ENCODE data around the gene NPR1. TPM values are rescaled to one million over a fixed set of nuclear protein-coding genes. Genes with fewer than 3 reads are reported as not detected.
A peak's percentile ranks its signal among the peaks of the same experiment; 100 is the strongest.

The NPR1 gene
- total RNA-seq, 1 experiment from 2014 or later = not detected

- Histone ChIP-seq H3K9me2 (replicated peaks; ENCODE audit: insufficient read depth, low read length) (no peaks in the 10 kb centered on the region), H3K27ac (ENCODE audit: low read length) (no peak overlapping the region), H3K4me2 (ENCODE audit: low read depth, low read length, poor library complexity, severe bottlenecking) (peak overlapping the region; percentile 98), H3K4me3 (ENCODE audit: low read length) (peak overlapping the region; percentile 96; the same call in 1 of the 2 replicates), H3K27me3 (ENCODE audit: low read length) (no peaks in the 10 kb centered on the region), H3K9ac (ENCODE audit: low read length) (0 out of 2 replicates have a peak overlapping the region, but pooled peaks have one; percentile 97), H3K9me3 (ENCODE audit: low read length) (no peaks in the 10 kb centered on the region), H2AFZ (ENCODE audit: low read length) (no peak overlapping the region), H3K79me2 (ENCODE audit: low read length) (peaks cover 61% of the 10 kb centered on the region), H3K36me3 (ENCODE audit: insufficient read depth, low read length) (no peaks in the 10 kb centered on the region), H3K4me1 (ENCODE audit: low read length) (peaks cover 30% of the 10 kb centered on the region), H4K20me1 (ENCODE audit: insufficient read depth, low read depth, low read length) (no peaks in the 10 kb centered on the region)
- no peak for DNase-seq
These were observed 52.0 kb downstream of the NPR1 start for GRCh38 chr1:153730468-153730988.

- Histone ChIP-seq H2AFZ (ENCODE audit: low read length) (no peak overlapping the region), H3K9ac (ENCODE audit: low read length) (no peak overlapping the region), H4K20me1 (ENCODE audit: insufficient read depth, low read depth, low read length) (no peaks in the 10 kb centered on the region), H3K36me3 (ENCODE audit: insufficient read depth, low read length) (peaks cover 7% of the 10 kb centered on the region; the same call in 1 of the 2 replicates), H3K4me3 (ENCODE audit: low read length) (no peak overlapping the region), H3K4me1 (ENCODE audit: low read length) (peaks cover 20% of the 10 kb centered on the region), H3K27ac (ENCODE audit: low read length) (no peak overlapping the region), H3K9me3 (ENCODE audit: low read length) (no peaks in the 10 kb centered on the region), H3K4me2 (ENCODE audit: low read depth, low read length, poor library complexity, severe bottlenecking) (no peak overlapping the region), H3K9me2 (replicated peaks; ENCODE audit: insufficient read depth, low read length) (no peaks in the 10 kb centered on the region), H3K79me2 (ENCODE audit: low read length) (peaks cover 61% of the 10 kb centered on the region), H3K27me3 (ENCODE audit: low read length) (no peaks in the 10 kb centered on the region)
- DNase-seq = no peak
These were observed 55.5 kb downstream of the NPR1 start for GRCh38 chr1:153733970-153734369.

GRCh38 chr1:153734396-153735089, 56.1 kb downstream of the NPR1 start:
- H4K20me1 ChIP-seq (ENCODE audit: insufficient read depth, low read depth, low read length) = no peaks in the 10 kb centered on the region
- peaks cover 7% of the 10 kb centered on the region; the same call in 1 of the 2 replicates for H3K36me3 ChIP-seq (ENCODE audit: insufficient read depth, low read length)
- peaks cover 15% of the 10 kb centered on the region for H3K4me1 ChIP-seq (ENCODE audit: low read length)
- no peak overlapping the region for H3K9ac ChIP-seq (ENCODE audit: low read length)
- no peaks in the 10 kb centered on the region for H3K9me3 ChIP-seq (ENCODE audit: low read length)
- H3K4me3 ChIP-seq (ENCODE audit: low read length) = no peak overlapping the region
- H3K27me3 ChIP-seq (ENCODE audit: low read length) = no peaks in the 10 kb centered on the region
- H3K4me2 ChIP-seq (ENCODE audit: low read depth, low read length, poor library complexity, severe bottlenecking) = no peak overlapping the region
- H3K27ac ChIP-seq (ENCODE audit: low read length) = no peak overlapping the region
- peaks cover 56% of the 10 kb centered on the region for H3K79me2 ChIP-seq (ENCODE audit: low read length)
- no peak for DNase-seq
- H3K9me2 ChIP-seq (replicated peaks; ENCODE audit: insufficient read depth, low read length) = no peaks in the 10 kb centered on the region
- H2AFZ ChIP-seq (ENCODE audit: low read length) = no peak overlapping the region

- peaks cover 50% of the 10 kb centered on the region for H3K79me2 ChIP-seq (ENCODE audit: low read length)
- H3K9ac ChIP-seq (ENCODE audit: low read length) = no peak overlapping the region
- no peak overlapping the region for H3K27ac ChIP-seq (ENCODE audit: low read length)
These were observed 56.6 kb downstream of the NPR1 start for GRCh38 chr1:153735090-153735420.

GRCh38 chr1:153741986-153742385, 63.5 kb downstream of the NPR1 start:
- H3K27ac ChIP-seq (ENCODE audit: low read length) = peak overlapping the region; percentile 77
- no peak overlapping the region for H3K4me3 ChIP-seq (ENCODE audit: low read length)
- H4K20me1 ChIP-seq (ENCODE audit: insufficient read depth, low read depth, low read length) = no peaks in the 10 kb centered on the region
- no peaks in the 10 kb centered on the region for H3K9me2 ChIP-seq (replicated peaks; ENCODE audit: insufficient read depth, low read length)
- no peaks in the 10 kb centered on the region for H3K27me3 ChIP-seq (ENCODE audit: low read length)
- H3K36me3 ChIP-seq (ENCODE audit: insufficient read depth, low read length) = peaks cover 47% of the 10 kb centered on the region
- H3K9ac ChIP-seq (ENCODE audit: low read length) = 0 out of 2 replicates have a peak overlapping the region, but pooled peaks have one; percentile 16
- no peak overlapping the region for H2AFZ ChIP-seq (ENCODE audit: low read length)
- H3K4me2 ChIP-seq (ENCODE audit: low read depth, low read length, poor library complexity, severe bottlenecking) = peak overlapping the region; percentile 45
- DNase-seq = no peak
- H3K4me1 ChIP-seq (ENCODE audit: low read length) = peaks cover 28% of the 10 kb centered on the region
- H3K9me3 ChIP-seq (ENCODE audit: low read length) = no peaks in the 10 kb centered on the region
- H3K79me2 ChIP-seq (ENCODE audit: low read length) = peaks cover 24% of the 10 kb centered on the region

More at GRCh38 chr1:153735090-153735420, 56.6 kb downstream of the NPR1 start:
- Histone ChIP-seq H3K36me3 (ENCODE audit: insufficient read depth, low read length) (peaks cover 7% of the 10 kb centered on the region; the same call in 1 of the 2 replicates), H3K9me2 (replicated peaks; ENCODE audit: insufficient read depth, low read length) (no peaks in the 10 kb centered on the region), H3K9me3 (ENCODE audit: low read length) (no peaks in the 10 kb centered on the region), H2AFZ (ENCODE audit: low read length) (no peak overlapping the region), H3K4me3 (ENCODE audit: low read length) (no peak overlapping the region), H3K4me1 (ENCODE audit: low read length) (peaks cover 10% of the 10 kb centered on the region), H4K20me1 (ENCODE audit: insufficient read depth, low read depth, low read length) (no peaks in the 10 kb centered on the region), H3K4me2 (ENCODE audit: low read depth, low read length, poor library complexity, severe bottlenecking) (no peak overlapping the region), H3K27me3 (ENCODE audit: low read length) (no peaks in the 10 kb centered on the region)
- no peak for DNase-seq

GRCh38 chr1:153742411-153743142, 64.1 kb downstream of the NPR1 start:
- peak; percentile 78 for DNase-seq
- Histone ChIP-seq H3K4me1 (ENCODE audit: low read length) (peaks cover 28% of the 10 kb centered on the region), H3K27me3 (ENCODE audit: low read length) (no peaks in the 10 kb centered on the region), H4K20me1 (ENCODE audit: insufficient read depth, low read depth, low read length) (no peaks in the 10 kb centered on the region), H3K9me2 (replicated peaks; ENCODE audit: insufficient read depth, low read length) (no peaks in the 10 kb centered on the region), H2AFZ (ENCODE audit: low read length) (no peak overlapping the region), H3K27ac (ENCODE audit: low read length) (peak overlapping the region; percentile 77), H3K79me2 (ENCODE audit: low read length) (peaks cover 22% of the 10 kb centered on the region), H3K4me3 (ENCODE audit: low read length) (no peak overlapping the region; the same call in 1 of the 2 replicates), H3K9ac (ENCODE audit: low read length) (peak overlapping the region; percentile 16), H3K9me3 (ENCODE audit: low read length) (no peaks in the 10 kb centered on the region), H3K36me3 (ENCODE audit: insufficient read depth, low read length) (peaks cover 52% of the 10 kb centered on the region), H3K4me2 (ENCODE audit: low read depth, low read length, poor library complexity, severe bottlenecking) (peak overlapping the region; percentile 45)

Small RNA genes lying within 50 kb of the gene (small RNA-seq; reads per million reads assigned to genes)
- not detected for gene MIR8083
- not detected for gene RF00019
- not detected for gene RN7SL372P

Other genes starting within 250 kb of the NPR1 start
- gene S100A7, start 218.0 kb upstream of the NPR1 start, total RNA-seq (2014; rRNA removed; shearing (Covaris generic); ENCODE audit: low replicate concordance) = not detected in 2 replicates
- 26.8 and 43.3 TPM in 2 replicates for gene S100A6, start 142.7 kb upstream of the NPR1 start, total RNA-seq (2014; rRNA removed; shearing (Covaris generic); ENCODE audit: low replicate concordance)
- not detected in 2 replicates for gene S100A5, start 137.8 kb upstream of the NPR1 start, total RNA-seq (2014; rRNA removed; shearing (Covaris generic); ENCODE audit: low replicate concordance)
- gene S100A4, start 132.9 kb upstream of the NPR1 start, total RNA-seq (2014; rRNA removed; shearing (Covaris generic); ENCODE audit: low replicate concordance) = 1.2 TPM in 1 of 2 replicates, not detected in the other
- gene S100A3, start 129.4 kb upstream of the NPR1 start, total RNA-seq (2014; rRNA removed; shearing (Covaris generic); ENCODE audit: low replicate concordance) = not detected in 2 replicates
- not detected in 2 replicates for gene S100A2, start 112.8 kb upstream of the NPR1 start, total RNA-seq (2014; rRNA removed; shearing (Covaris generic); ENCODE audit: low replicate concordance)
- not detected in 2 replicates for gene S100A16, start 65.6 kb upstream of the NPR1 start, total RNA-seq (2014; rRNA removed; shearing (Covaris generic); ENCODE audit: low replicate concordance)
- not detected in 2 replicates for gene S100A14, start 62.4 kb upstream of the NPR1 start, total RNA-seq (2014; rRNA removed; shearing (Covaris generic); ENCODE audit: low replicate concordance)
- gene S100A13, start 51.2 kb upstream of the NPR1 start, total RNA-seq (2014; rRNA removed; shearing (Covaris generic); ENCODE audit: low replicate concordance) = 13.4 and 21.5 TPM in 2 replicates
- 15.9 and 18.9 TPM in 2 replicates for gene S100A1, start 50.3 kb upstream of the NPR1 start, total RNA-seq (2014; rRNA removed; shearing (Covaris generic); ENCODE audit: low replicate concordance)
- gene CHTOP, start 44.6 kb upstream of the NPR1 start, total RNA-seq (2014; rRNA removed; shearing (Covaris generic); ENCODE audit: low replicate concordance) = 62.1 and 64.6 TPM in 2 replicates
- 46.2 and 54.3 TPM in 2 replicates for gene SNAPIN, start 20.0 kb upstream of the NPR1 start, total RNA-seq (2014; rRNA removed; shearing (Covaris generic); ENCODE audit: low replicate concordance)
- gene ILF2, start 7.7 kb upstream of the NPR1 start, total RNA-seq (2014; rRNA removed; shearing (Covaris generic); ENCODE audit: low replicate concordance) = 146 and 178 TPM in 2 replicates
- gene INTS3, start 49.4 kb downstream of the NPR1 start, total RNA-seq (2014; rRNA removed; shearing (Covaris generic); ENCODE audit: low replicate concordance) = 36.3 and 65.4 TPM in 2 replicates
- gene SLC27A3, start 96.7 kb downstream of the NPR1 start, total RNA-seq (2014; rRNA removed; shearing (Covaris generic); ENCODE audit: low replicate concordance) = 4.4 and 18.1 TPM in 2 replicates
- 12.0 and 21.8 TPM in 2 replicates for gene GATAD2B, start 244.3 kb downstream of the NPR1 start, total RNA-seq (2014; rRNA removed; shearing (Covaris generic); ENCODE audit: low replicate concordance)